ENCODE data around the gene TTC24. TPM values are rescaled to one million over a fixed set of nuclear protein-coding genes. Genes with fewer than 3 reads are reported as not detected.
A peak's percentile ranks its signal among the peaks of the same experiment; 100 is the strongest.

The TTC24 gene
- total RNA-seq, 3 donors from 2014 or later = not detected

DNA sequence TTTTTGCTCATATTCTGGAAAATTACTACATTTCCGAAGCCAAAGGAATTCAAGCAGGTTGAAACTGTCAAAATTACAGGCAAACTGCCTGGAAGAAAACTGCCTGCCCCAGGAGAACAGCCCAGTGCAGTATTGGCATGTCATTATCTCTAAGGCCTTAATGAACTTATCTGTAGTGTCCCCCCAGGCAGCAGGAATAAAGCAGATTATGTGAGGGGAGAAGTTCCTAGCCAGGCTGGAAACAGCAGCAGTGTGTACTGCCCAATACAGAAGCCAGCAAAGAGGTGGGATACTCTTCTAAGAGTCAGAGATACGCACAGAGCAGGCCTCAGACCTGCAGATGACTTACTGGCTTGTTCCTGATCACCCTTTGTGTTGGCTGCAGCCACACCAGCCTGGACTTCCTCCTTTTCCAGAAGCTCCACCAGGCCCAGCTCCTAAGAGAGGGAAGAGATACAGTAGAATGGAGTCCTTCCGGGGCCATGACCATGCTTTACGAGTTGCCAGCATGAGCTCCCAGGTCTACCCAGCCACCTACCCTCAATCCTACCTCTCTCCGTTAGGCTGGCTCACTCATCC lies 18.8 kb upstream of the TTC24 start:
- Histone ChIP-seq H3K27ac (no peak overlapping the region), H3K27me3 (no peaks in the 10 kb centered on the region), H3K4me1 (no peaks in the 10 kb centered on the region), H3K9me3 (no peaks in the 10 kb centered on the region), H3K36me3 (no peaks in the 10 kb centered on the region), H3K4me3 (no peak overlapping the region)
- DNase-seq (ENCODE audit: low spot score in 2 of 2) = no peak
- intact Hi-C loops (cut with DNase I; ENCODE audit: low total_unique reads) = no loop called here
- TF ChIP-seq POLR2AphosphoS5 (IDR thresholded peaks at IDR 0.05) = no peak
- TF ChIP-seq POLR2A (IDR thresholded peaks at IDR 0.05) = no peak
- TF ChIP-seq, protein P1, sequence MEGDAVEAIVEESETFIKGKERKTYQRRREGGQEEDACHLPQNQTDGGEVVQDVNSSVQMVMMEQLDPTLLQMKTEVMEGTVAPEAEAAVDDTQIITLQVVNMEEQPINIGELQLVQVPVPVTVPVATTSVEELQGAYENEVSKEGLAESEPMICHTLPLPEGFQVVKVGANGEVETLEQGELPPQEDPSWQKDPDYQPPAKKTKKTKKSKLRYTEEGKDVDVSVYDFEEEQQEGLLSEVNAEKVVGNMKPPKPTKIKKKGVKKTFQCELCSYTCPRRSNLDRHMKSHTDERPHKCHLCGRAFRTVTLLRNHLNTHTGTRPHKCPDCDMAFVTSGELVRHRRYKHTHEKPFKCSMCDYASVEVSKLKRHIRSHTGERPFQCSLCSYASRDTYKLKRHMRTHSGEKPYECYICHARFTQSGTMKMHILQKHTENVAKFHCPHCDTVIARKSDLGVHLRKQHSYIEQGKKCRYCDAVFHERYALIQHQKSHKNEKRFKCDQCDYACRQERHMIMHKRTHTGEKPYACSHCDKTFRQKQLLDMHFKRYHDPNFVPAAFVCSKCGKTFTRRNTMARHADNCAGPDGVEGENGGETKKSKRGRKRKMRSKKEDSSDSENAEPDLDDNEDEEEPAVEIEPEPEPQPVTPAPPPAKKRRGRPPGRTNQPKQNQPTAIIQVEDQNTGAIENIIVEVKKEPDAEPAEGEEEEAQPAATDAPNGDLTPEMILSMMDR (IDR thresholded peaks at IDR 0.05) = no peak

DNA sequence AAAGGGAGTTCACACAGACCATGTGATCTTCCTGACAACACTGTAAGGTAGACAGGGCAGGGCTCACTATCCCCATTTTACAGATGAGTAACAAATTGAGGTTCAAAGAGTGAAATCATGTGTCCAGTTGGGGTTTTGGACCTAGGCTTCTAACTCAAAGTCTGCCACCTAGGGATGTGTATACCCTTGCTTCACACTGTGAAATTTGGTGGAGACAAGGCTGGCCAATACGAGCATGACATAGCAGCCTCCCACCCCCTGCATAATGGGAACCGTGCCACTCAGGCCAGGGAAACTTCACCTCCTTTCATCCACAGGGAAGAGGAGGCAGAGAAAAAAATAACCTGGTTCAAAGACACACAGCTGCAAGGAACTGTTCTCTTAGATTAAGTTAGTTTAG lies 14.0 kb upstream of the TTC24 start:
- H3K36me3 ChIP-seq = no peaks in the 10 kb centered on the region
- no peak overlapping the region for H3K4me3 ChIP-seq
- DNase-seq (ENCODE audit: low spot score in 2 of 2) = no peak
- no peaks in the 10 kb centered on the region for H3K27me3 ChIP-seq
- H3K4me1 ChIP-seq = no peaks in the 10 kb centered on the region
- no peak overlapping the region for H3K27ac ChIP-seq
- intact Hi-C loops (cut with DNase I; ENCODE audit: low total_unique reads) = loop anchor here (1.0 kb wide), 1 partner anchor 18 kb away; no protein-coding TSS in a partner anchor
- H3K9me3 ChIP-seq = no peaks in the 10 kb centered on the region
- TF ChIP-seq POLR2A (IDR thresholded peaks at IDR 0.05) (no peak), POLR2AphosphoS5 (IDR thresholded peaks at IDR 0.05) (no peak)
- TF ChIP-seq, protein P1 (IDR thresholded peaks at IDR 0.05) = no peak

DNA sequence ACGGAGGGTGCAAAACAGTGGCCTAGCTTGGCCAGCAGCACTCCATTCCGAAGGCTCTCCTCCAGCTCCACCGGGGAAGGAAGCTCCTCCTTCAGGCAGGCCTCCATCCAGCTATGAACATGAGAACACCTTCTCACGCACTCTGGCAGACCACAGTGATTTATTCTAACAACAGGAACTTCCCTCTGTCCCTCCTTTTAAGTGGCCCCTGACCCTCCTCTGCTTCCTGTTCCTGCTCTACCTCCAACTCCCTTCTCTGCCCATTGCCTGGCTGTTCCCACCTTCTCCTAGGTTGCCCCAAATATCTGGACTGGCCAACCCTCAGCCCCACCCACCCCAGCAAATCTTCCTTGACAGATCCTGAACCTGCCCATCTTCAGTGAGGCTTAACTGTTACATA lies 13.1 kb upstream of the TTC24 start:
- Histone ChIP-seq H3K27ac (no peak overlapping the region), H3K9me3 (no peaks in the 10 kb centered on the region), H3K27me3 (peaks cover 0 to 1% of the 10 kb centered on the region in 2 donors), H3K4me3 (no peak overlapping the region), H3K36me3 (no peaks in the 10 kb centered on the region), H3K4me1 (no peaks in the 10 kb centered on the region)
- no peak for DNase-seq (ENCODE audit: low spot score in 2 of 2)
- no peak for TF ChIP-seq POLR2A (IDR thresholded peaks at IDR 0.05)
- TF ChIP-seq, protein P1 (IDR thresholded peaks at IDR 0.05) = no peak
- TF ChIP-seq POLR2AphosphoS5 (IDR thresholded peaks at IDR 0.05) = no peak
- intact Hi-C loops (cut with DNase I; ENCODE audit: low total_unique reads) = no loop called here

DNA sequence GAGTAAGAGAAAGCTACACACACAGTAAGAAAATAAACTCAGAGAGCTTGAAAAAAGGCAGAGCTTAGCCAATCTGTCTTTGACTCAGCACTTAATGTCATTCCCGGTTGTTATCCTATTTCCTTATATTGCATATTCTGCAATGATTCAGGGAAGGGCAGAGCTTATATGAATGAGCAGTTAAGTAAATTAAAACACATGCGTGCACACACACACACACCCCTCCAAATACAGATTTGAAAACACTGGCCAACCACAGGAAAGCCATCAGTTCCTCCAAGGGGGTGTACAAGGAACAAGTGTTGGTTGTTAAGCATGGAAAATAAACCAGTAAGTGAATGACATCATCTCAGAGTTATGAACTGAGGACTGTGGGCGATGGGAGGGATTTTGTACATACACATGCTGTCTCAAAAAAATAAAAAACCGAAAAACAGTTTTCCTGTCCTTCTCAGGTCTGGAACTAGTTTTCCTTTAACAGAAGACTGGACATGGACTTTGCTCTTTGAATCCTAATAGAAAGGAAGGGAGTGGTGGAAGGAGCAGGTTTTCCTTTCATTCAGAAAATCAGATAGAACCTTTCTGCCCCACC lies 8.2 kb upstream of the TTC24 start:
- Histone ChIP-seq H3K9me3 (no peaks in the 10 kb centered on the region), H3K27me3 (peaks cover 0 to 6% of the 10 kb centered on the region in 2 donors), H3K36me3 (no peaks in the 10 kb centered on the region), H3K27ac (no peak overlapping the region), H3K4me1 (no peaks in the 10 kb centered on the region), H3K4me3 (no peak overlapping the region)
- no peak for TF ChIP-seq POLR2A (IDR thresholded peaks at IDR 0.05)
- TF ChIP-seq, protein P1 (IDR thresholded peaks at IDR 0.05) = no peak
- TF ChIP-seq POLR2AphosphoS5 (IDR thresholded peaks at IDR 0.05) = no peak
- intact Hi-C loops (cut with DNase I; ENCODE audit: low total_unique reads) = no loop called here
- no peak for DNase-seq (ENCODE audit: low spot score in 2 of 2)

DNA sequence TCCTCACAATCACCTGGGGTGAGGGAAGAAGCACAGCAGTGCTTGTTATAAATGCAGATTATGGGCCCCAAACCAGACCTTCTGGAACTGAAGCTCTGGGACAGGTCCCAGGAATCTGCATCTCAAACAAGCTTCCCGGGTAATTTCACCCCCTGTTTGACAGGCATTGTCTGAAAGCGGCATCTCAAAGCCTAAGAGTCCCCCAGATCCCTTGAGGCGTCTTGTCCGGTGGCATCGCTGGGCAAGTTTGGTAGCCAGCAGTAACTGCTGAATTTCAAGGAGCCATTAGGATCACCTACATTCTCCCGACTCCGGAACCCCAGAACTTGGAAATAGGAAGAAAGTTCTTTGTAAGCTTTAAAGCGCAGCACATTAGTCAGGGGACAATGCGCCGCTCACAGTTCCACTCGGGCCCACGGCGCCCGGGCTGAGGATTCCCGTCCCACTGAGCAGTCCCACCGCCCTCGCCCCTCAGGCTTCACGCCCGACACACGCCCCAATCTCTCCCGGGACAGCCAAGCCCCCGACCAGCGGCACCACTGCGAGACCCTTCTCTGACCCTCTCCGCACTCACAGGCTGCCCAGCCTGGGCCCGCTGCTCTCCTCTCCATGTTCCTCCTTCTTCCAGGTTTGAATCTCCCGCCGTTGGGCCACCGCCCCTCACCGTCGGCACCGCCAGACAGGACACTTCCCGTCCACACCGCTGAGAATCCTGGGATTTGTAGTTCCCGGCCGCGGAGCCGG lies 7.4 kb upstream of the TTC24 start, which contains the start of gene IQGAP3:
Gene IQGAP3 (minus strand): TSS at position 647 of the 744 bp plus-strand sequence. CDS start 36 bp downstream, at position 611.
- peak; percentile 77 to 84 for DNase-seq (ENCODE audit: low spot score in 2 of 2)
- peak; percentile 53 to 84 (median 62) for TF ChIP-seq POLR2AphosphoS5 (IDR thresholded peaks at IDR 0.05)
- TF ChIP-seq, protein P1 (IDR thresholded peaks at IDR 0.05) = no peak
- Histone ChIP-seq H3K36me3 (no peaks in the 10 kb centered on the region), H3K27me3 (peaks cover 0 to 6% of the 10 kb centered on the region in 2 donors), H3K9me3 (no peaks in the 10 kb centered on the region), H3K4me1 (no peaks in the 10 kb centered on the region), H3K4me3 (peak within 1 kb of the TSS; percentile 34 to 63 (median 50)), H3K27ac (no peak within 1 kb of the TSS)
- intact Hi-C loops (cut with DNase I; ENCODE audit: low total_unique reads) = no loop called here

Data from breast epithelium (tissue), 4 donors.